NCI-H2107 treated with DMSO at 0.1 percent for 48 hours (cell line): Measurements from ENCODE around the gene NEK8.

Source experiments
- DNase-seq: peaks from one replicate; lab custom pipeline; 2025; ENCODE audit not compliant: unreplicated experiment; lab: John Stamatoyannopoulos, UW

Gene NEK8

DNA sequence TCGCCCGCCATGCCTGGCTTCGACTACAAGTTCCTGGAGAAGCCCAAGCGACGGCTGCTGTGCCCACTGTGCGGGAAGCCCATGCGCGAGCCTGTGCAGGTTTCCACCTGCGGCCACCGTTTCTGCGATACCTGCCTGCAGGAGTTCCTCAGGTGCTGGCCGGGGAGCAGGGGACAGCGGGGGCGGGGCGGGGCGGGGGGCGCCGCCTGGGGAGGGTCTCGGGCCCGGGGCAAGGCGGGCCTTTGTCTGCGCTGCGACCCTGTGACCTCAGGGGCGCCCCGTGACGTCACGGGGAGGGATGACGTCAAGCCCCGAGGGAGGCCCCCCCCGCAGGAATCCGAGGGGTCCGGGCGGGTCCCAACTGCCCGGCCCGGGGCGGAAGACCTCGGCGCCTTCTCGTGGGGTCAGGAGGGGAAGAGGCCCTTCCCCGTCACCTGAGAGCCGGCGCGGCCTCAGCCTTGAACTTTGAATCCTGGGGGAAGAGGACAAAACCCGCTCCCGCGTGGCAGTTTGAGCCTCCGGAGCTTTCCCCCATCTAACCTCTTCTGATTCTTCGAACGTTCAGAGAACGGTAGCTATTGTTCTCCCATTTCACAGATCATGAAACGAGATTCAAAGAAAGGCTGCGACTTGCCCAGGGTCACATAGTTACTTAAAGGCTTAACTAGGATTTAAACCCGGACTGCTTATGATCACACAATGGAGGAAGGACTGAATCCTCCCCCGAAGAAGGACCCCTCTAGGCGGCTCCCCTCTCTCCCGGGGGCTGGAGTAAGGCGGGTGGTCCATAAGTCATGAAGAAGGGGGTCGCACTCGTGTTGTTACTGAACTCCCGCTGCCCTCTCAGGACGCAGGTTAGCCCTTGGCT is 15.8 kb downstream of the NEK8 start:
- DNase-seq: no peak

DNA sequence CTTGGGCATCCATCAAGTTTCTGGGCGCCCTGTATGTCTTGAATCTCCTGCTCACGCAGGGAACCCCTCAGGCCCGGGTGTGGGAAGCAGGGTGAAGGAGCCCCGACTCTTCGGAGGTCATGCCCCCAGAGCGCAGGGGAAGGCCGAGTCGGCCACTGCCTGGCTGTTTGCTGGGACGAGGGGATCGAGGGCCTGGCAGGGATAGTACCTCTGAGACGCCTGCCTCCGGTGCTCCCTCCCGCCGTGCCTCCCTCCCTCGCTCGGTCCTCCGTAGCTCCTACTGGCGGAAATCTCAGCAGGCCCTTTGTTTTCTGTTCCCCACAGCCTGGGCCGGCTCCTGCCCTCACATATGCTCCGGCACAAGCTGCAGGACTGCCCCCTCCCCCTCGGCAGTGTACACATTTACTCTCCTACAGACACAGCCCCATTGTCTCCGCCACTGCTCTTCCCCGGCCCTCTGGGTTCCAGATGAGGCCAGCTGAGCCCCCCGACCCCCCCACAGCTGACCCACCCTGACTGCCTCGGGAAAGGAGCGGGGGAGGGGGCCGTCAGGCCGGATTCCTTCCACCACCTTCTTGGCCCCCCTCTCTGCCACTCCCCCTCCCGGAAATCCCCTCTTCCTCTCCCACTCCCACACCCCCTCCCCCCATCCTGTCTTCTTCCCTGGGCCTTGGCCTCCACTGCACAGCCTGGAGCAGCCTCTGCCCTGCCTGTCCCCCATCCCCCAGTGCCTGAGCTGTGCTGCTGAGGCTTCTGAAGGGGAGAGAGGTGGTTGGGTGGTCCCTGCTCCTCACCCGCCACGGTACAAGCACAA is 16.6 kb downstream of the NEK8 start:
- peak; percentile 24 for DNase-seq

DNA sequence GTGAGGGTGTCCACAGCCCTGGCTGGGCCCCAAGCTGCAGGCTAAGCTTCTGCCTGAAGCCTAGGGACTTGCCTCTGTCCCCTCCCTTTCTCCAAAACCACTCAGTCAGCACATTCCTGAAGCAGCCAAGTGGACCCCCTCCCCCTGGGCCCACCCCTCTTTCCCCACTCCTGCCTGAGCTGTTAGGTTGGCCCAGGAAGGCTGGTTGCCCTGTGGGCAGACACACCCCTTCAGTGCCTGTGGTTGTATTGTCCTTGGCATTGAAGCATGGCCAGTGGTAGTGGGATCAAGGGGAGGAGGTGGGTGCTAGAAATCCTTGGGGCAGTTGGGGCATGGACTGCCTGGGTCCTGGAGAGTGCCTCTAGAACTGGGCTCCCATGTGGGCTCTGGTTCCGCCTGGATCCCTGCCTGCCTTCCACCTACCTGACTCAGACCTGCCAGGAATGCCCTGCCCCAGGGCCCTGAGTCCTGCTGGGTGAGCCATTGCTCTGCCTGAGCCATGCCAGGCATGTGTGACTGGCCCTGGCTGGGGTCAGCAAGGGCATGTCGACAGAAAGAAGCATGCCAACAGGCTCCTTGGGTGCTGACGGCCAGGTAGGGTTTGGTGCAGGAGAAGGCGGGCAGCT is 17.3 kb downstream of the NEK8 start:
- DNase-seq: no peak

DNA sequence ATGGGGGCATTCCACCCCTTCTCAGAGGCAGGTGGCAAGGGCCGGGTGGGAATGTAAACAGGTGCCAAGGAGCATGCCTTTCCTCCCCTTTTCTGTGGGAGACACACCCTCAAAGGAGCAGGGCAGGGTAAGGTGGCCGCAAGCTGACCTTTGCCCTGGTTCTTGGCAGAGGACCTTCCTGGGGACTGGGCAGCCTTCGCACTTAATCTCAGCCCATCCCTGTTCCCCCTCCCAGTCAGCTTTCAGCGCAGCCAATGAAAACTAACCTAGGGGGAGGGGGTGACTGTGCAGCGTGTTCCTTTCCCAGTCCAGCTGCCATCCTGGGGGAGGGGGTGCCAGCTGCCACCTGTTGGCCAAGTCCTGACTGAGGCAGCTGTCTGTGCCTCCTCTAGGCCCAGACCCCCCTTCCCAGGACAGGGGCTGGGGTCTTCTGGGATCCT is 18.0 kb downstream of the NEK8 start:
- peak; percentile 56 for DNase-seq

DNA sequence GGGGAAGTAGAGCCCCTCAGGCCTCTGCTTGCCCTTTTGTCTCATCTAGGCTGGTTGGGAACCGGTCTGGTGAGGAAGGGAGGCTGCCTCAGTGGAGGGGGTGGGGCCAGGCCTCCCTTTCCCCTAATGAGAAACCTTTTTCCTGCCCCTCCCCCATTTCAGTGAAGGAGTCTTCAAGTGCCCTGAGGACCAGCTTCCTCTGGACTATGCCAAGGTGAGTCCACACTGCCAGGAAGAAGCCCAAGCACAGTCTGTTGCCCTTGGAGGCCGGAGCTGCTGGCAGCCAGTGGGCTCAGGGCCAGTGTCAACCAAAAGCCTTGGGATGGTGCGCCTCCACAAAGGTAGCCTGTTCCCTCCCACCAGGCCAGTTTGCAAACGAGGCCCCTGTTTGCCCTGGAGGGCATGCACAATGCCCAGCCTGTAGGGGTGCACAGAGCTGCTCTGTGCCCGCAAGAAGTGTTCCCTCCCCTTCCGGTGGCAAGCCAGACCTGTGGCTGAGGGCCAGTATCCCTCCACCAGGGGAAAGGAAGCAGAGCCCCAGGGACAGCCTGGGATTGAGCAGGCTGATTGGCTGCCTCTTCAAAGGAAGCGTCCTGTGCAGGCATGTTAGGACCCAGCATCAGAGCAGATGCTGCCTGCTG is 18.6 kb downstream of the NEK8 start:
- DNase-seq: no peak

DNA sequence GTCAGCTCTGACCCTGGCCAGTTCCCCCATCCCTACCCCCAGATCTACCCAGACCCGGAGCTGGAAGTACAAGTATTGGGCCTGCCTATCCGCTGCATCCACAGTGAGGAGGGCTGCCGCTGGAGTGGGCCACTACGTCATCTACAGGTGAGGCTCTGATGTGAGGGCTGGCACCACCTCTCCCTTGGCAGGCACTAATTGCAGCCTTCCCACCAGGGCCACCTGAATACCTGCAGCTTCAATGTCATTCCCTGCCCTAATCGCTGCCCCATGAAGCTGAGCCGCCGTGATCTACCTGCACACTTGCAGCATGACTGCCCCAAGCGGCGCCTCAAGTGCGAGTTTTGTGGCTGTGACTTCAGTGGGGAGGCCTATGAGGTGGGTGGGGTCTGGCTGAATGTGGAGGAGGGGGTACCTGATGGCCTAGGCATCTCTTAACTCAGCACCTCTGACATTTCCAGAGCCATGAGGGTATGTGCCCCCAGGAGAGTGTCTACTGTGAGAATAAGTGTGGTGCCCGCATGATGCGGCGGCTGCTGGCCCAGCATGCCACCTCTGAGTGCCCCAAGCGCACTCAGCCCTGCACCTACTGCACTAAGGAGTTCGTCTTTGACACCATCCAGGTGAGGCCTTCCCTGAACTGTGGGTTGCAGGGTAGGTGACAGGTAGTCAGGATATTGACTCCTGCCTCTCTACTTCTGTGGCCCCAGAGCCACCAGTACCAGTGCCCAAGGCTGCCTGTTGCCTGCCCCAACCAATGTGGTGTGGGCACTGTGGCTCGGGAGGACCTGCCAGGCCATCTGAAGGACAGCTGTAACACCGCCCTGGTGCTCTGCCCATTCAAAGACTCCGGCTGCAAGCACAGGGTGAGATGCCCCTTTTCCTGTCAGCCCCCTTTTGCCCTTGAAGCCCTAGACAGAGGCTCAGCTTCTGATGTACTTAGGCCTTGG is 19.5 kb downstream of the NEK8 start:
- DNase-seq: no peak

DNA sequence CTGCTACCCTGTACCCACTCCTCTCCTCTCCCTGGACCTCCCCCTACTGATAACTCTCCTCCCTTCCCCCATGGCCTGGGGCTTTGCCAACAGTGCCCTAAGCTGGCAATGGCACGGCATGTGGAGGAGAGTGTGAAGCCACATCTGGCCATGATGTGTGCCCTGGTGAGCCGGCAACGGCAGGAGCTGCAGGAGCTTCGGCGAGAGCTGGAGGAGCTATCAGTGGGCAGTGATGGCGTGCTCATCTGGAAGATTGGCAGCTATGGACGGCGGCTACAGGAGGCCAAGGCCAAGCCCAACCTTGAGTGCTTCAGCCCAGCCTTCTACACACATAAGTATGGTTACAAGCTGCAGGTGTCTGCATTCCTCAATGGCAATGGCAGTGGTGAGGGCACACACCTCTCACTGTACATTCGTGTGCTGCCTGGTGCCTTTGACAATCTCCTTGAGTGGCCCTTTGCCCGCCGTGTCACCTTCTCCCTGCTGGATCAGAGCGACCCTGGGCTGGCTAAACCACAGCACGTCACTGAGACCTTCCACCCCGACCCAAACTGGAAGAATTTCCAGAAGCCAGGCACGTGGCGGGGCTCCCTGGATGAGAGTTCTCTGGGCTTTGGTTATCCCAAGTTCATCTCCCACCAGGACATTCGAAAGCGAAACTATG is 20.4 kb downstream of the NEK8 start:
- DNase-seq: no peak

DNA sequence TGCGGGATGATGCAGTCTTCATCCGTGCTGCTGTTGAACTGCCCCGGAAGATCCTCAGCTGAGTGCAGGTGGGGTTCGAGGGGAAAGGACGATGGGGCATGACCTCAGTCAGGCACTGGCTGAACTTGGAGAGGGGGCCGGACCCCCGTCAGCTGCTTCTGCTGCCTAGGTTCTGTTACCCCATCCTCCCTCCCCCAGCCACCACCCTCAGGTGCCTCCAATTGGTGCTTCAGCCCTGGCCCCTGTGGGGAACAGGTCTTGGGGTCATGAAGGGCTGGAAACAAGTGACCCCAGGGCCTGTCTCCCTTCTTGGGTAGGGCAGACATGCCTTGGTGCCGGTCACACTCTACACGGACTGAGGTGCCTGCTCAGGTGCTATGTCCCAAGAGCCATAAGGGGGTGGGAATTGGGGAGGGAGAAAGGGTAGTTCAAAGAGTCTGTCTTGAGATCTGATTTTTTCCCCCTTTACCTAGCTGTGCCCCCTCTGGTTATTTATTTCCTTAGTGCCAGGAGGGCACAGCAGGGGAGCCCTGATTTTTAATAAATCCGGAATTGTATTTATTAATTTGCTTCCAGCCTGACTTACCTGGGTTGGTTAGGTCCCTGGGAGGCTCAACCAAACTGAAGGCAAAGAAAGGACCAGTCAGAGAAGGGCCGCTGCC is 21.1 kb downstream of the NEK8 start:
- no peak for DNase-seq

DNA sequence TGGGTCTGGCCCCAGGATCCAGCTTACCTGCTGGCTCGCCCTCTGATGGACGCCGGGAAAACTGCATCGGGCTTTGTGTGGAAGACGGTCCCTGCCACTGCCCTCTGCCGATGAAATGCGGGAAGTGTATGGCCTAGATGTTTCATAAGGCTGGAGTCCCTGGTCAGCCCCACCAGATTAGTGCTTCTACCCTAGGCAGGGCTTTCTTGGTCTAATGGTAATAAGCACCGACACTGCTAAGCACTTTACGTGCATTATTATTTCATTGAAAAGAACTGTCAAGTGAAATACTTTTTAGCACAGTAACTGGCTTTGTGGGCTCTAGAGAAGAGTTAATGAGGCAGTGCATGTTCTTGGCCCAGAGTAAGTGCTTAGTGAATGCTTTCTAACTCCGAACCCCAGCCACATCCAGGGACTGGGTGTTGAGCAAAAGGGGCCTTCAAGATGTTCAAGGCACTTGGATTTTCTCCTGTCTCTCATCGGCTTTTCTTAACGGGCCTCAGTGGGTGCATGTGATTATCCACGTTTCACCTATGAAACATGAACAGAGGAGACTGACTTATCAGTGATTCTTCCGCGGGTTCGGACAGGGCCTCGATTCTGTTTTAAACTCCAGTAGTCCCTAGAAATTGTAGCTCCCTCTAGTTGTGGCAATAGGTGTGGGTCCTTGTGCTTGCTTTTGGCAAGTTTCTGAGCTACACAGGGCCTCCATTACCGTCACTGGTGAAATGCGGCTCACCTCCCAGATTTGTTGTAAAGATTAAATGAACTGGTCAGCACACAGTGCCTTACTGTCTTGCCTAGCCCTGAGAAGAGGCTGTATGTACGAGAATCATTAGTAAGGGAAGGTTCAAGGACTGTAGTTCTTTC is 21.8 kb downstream of the NEK8 start:
- DNase-seq: peak; percentile 86

DNA sequence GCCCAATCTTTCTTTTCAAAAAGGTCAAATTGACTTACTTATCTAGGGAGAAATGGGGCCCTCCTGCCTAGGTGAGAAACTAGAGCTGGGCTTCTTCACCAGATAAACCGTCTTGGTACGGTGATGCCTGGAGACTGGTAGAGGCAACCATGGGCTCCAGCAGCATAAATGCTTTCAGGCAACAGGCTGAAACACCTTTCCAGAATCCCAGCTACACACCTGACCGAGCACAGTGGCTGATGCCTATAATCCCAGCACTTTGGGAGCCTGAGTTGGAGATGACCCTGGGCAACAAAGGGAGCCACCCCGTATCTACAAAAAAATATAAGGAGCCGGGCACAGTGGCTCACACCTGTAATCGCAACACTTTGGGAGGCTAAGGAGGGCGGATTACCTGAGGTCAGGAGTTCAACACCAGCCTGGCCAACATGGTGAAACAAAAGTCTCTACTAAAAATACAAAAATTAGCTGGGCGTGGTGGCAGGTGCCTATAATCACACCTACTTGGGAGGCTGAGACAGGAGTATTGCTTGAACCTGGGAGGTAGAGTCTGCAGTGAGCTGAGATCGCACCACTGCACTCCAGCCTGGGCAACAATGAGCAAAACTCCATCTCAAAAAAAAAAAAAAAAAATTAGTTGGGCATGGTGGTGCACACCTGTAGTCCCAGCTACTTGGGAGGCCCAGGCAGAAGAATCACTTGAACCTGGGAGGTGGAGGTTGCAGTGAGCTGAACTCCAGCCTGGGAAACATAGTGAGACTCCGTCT is 23.2 kb downstream of the NEK8 start:
- DNase-seq: no peak

DNA sequence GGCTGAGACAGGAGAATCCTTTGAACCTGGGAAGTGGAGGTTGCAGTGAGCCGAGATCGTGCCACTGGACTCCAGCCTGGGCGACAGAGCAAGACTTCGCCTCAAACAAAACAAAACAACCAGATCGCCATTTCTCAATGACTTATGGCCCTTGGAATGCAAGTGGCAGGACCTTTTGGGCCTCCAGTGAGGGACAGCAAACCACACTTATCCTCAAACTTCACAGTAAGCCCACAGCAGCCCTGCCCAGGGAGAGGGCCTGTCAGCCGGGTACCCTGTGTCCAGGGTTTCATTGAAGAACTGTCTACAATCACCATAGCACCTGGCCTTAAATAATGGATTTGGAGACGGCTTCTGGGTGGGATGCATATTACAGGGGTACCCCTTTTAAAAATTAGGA is 26.9 kb downstream of the NEK8 start:
- no peak for DNase-seq

DNA sequence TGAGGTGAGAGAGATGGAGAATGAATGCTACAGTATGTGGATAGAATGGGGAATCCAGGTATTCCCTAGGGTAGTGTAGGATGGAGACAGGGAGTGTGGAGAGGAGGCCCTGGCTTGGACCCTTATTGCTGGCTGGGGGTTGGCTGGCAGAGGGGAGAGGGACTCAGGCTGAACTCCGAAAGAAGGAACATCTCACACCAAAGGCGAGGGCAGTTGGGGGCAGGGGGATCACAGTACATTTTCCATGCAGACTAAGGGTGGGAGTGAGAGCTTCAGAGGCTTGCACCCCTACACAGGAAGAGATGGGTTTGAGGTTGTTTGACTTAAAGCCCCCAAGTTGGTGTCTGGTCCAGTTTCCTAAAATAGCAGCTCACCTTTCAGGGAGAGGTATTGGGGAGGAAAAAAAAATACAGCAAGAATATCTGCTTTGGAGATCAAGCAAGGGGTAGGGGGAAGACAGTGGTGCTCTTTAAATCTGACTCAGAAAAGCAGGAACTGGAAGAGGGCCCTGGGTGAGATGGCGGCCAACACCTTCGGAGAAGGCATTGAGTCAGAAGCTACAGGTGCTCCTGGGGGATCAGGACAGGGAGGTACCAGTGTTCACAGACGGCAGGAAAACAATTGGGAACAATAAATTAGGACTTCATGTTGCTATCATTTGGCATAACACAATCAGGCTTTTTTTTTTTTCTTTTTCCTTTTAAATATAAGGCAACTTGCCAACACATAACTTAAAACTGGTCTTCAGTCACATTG is 27.6 kb downstream of the NEK8 start:
- DNase-seq: no peak

DNA sequence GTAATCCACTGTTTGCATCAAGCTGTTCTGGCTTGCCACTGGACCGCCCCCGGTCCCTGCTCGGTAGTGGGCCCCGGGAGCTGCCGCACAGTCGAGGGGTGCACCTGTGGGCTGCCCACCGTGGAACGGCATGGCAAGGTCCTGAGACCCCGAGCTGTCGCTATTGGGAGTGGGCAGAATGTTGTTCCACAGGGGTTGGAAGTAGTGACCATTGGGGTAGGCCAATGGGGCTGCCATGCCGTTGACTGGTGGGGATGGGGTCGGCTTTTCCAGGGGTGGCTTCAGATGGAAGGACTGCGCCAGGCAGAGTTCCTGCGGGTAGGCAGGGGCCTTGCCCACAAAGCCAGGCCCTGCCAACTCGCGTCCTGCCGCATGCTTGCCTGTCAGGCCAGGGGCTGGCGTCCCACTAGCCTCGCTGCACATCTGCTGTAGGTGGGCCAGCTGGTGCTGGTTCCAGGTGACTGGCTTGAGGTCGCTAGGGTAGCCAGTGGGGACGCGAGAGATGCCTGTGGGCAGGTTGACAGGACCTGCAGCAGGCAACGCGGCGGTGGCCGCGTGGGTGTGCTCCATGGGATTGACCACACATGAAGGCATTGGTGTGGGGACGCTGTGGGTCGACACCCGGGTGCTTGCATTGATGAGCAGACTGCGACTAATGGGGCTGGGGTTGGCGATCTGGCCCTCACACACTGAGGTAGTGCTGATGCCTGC is 30.0 kb downstream of the NEK8 start:
- DNase-seq: no peak

DNA sequence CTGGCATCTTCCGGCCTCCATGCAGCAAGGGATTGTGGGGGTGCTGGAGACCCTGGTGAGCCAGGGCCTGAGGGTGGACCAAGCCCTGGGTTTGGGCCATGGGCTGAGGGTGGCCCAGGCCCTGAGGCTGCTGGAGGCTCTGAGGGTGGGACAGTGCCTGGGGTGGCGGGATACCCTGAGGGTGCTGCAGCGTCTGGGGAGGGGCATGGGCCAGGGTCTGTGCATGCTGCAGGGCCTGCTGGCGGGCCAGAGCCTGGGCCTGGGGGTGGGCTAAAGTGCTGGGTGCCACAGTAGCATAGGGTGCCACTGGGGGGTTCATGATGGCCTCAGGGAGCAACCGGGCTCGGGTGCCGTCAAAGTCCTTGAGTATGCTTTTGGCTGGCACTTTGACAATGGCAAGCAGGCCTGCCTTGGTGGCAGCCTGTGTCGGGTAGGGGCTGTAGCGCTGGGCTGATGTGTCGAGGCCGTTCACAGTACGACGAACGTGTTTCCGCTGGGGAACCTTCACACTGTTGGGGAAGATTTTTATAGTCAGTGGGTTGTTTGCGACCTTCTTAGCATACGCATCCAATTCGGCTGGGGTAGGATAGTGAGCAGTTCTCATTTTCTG is 30.8 kb downstream of the NEK8 start:
- DNase-seq: no peak
